GM19238 (cell line): ENCODE measurements around the gene LHX3.

ENCODE experiments used
- DNase-seq: peaks from one replicate; pipeline ENCODE4 v3.0.0; 2011; ENCODE audit warnings: low spot score; ENCODE audit not compliant: insufficient read length

LHX3 gene

DNA sequence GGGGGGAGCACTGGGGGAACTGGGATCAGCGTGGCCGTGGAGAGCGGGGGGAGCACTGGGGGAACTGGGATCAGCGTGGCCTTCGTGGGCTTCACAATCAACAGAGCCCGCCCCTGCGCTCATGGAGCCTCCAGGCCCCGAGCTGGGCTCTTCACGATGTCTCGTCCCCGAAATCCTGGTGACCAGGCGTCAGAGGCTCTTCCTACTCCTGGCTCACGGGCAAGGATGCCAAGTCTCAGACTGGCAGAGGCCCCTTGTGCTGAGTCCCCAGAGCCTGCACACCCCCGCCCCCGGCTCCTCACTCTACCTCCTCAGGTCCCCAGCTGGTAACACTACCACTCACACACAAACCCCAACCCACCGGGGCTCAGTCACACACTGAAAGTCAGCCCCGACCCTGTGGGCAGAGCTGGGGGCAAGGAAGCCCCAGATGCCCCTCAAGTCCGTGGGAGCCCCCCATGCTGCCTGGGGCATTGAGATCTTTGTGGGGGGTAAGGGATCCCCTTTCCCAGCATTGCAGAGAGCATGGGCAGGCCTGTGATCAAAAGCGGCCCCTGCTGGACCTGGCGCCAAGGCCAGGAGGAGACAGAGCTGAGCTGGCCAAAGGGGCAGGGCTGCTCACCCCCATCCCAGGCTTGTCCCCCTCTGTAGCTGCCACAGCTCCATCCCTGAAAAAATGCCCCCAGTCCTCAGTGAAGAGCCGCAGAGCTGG, 26.7 kb downstream of the LHX3 start:
- no peak for DNase-seq

GRCh38 chr9:136177224-136177623, 27.7 kb downstream of the LHX3 start:
- DNase-seq, result no peak

DNA sequence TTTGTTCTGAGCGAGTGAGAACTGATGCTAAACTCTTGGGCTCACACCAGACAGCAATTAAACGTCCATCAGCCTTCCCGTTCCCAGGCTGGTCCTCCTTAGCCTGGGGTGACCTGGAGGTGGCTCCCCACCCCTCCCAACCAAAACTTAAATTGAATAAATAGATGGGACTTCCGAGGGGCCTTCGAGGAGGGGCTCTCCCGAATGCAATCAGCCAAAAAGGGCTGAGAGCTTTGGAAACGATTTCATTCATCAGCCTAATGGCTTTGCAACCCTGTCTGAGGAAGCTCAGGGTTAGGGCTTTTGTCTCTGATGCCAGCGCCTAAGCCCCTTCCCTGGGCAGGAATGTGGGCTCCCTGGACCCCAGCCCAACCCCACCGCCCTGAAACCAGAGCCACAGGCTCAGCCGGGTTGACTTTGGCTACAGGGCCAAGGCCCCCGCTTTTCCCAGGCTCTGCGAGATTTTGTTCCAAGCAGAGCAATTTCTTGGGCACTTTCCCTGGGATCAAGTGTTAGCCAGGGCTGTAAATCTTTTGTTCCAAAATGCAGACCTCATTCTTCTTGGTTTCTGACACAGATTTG, 29.2 kb downstream of the LHX3 start:
- DNase-seq, result no peak

GRCh38 chr9:136174779-136175615, 29.9 kb downstream of the LHX3 start:
- no peak for DNase-seq

- DNase-seq, result no peak
Measured at GRCh38 chr9:136173648-136174290, 31.2 kb downstream of the LHX3 start.

GRCh38 chr9:136172412-136173079, 32.4 kb downstream of the LHX3 start:
- DNase-seq, result no peak

DNA sequence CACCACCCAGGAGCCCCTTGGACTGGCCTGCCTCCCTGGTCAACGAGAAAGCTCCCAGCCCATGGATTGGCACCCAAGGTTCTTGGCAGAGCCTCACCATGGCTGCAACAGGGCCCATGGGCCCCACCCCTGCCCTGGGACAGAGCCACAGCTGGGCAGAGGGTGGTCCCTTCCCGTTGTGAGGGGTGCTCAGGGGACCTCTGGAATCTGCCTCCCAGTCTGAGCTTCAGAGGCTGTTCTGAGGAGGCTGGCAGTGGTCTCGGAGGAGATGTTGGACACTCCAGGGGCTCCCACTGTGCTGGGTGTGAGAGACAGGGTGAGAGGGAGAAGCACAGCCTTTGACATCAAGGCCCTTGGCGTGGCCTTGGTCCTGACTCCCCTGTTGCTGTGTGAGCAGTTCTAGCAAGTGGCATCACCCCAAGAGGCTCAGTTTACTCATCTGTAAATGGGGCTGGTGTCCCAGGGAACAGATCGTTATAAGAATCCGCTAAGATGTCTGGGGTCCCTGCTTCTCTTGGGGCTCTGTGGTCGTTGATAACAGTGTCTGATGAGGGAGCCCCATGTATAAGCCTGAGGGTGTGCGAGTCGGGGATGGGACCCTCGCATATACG, 33.0 kb downstream of the LHX3 start:
- no peak for DNase-seq

- DNase-seq, result no peak
Measured at GRCh38 chr9:136171009-136171800, 33.7 kb downstream of the LHX3 start.

- peak; percentile 79 for DNase-seq
Measured at GRCh38 chr9:136170006-136170901, 34.7 kb downstream of the LHX3 start.

- DNase-seq, result no peak
Measured at GRCh38 chr9:136169495-136169894, 35.4 kb downstream of the LHX3 start.

DNA sequence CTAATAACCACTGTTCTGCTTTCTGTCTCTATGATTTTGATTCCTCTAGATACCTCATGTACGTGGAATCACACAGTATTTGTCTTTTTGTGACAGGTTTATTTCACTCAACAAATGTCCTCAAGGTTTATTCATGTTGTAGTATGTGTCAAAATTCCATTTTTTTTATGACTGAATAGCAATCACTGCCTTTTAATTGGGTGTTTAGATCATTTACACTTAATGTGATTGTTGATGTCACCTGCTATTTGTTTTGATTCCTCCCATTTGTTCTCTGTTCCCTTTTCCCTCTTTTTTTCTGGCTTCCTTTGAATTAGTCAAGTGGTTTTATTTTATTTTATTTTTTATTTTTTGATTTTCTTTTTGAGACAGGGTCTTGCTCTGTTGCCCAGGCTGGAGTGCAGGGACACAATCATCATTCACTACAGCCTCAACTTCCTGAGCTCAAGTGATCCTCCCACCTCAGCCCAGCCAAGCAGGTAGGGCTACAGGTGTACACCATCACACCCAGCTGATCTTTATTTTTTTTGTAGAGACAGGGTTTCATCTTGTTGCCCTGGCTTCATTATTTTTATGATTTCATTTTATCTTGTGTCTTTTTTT, 41.6 kb downstream of the LHX3 start:
- no peak for DNase-seq

GRCh38 chr9:136160995-136161610, 43.8 kb downstream of the LHX3 start:
- no peak for DNase-seq

- no peak for DNase-seq
Measured at GRCh38 chr9:136160381-136160841, 44.5 kb downstream of the LHX3 start.

GRCh38 chr9:136159851-136160250, 45.1 kb downstream of the LHX3 start:
- DNase-seq, result no peak

GRCh38 chr9:136157477-136158265, 47.3 kb downstream of the LHX3 start:
- DNase-seq, result no peak

DNA sequence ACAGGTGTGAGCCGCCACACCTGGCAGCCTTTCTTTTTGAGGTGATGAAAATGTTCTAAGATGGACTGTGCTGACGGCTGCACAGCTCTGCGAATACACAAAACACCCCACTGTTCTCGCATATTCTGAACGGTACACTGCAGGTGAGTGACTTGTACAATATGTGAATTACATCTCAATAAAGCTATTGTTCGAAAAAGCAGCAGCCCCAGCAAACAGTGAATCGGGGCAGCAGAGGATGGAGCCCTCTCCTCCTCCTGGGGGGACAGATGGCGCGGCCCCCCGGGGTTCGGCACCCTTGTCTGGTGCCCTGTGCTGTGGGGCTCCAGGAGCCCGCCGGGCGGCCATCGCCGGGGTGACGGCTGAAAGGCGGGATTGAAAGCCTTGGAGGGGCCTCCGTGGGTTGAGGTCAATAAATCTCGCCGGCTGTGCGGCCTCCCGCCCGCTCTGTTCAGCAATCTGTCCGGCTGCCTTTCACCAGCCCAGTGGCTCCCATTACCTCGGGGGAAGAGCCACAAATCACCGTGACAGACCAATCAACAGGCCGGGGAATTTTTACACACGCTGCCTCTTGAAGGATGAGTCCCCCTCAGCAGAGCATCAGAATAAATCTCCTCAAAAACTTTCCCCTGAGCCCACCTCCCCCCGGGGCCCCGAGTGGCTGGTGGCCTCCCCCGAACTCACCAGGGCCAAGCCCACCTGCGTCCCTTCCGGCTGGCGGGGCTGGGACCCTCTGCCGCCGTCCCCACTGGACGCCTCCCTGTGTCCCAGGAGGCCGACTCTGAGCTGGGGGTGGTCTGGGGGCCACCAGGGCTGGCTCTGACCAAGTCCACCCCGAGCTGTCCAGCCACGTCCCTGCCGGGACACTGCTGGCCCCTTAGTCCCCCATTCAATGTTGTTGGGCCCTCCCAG, 48.5 kb downstream of the LHX3 start:
- DNase-seq, result no peak
